ENCODE results near the gene PLA2G12B. TPM values are rescaled to one million over a fixed set of nuclear protein-coding genes. Genes with fewer than 3 reads are reported as not detected.

The PLA2G12B gene
- total RNA-seq, 1 donor from 2014 or later, result not detected

DNA sequence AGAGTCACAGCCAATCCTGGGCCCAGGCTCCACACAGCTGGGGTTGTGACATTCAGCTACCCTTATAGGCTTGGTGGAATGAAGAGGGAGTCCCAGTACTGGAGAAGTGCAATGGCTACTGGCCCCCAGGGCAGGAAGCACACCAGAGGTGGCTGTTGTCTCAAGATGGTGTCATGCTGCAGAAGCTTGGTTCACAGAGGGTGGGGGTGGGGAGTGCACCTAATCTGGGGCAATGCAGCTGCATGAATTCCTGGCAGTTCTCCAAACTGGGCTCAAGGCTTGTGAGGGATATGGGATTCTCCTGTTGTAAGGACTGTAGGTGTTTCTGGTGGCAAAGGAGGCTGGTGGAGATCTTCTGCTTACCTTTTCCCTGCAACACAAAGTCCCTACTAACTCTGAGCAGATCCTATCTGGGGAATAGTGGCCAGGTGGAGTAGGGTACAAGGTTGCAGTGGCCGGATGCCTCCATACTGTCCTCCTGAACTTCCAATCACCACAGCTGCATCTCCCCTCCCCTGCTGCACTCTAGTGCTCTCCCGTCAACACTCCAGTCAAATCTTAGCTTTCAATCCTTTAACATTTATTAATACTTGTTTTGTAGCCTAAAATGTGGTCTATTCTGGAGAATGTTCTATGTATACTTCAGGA lies 27.4 kb upstream of the PLA2G12B start:
- H3K4me1 Mint-ChIP-seq (ENCODE audit: unreplicated experiment), result no peaks in the 10 kb centered on the region
- peaks cover 9% of the 10 kb centered on the region for H3K9me3 Mint-ChIP-seq (ENCODE audit: unreplicated experiment)
- no peak overlapping the region for H3K4me3 Mint-ChIP-seq (ENCODE audit: unreplicated experiment)
- no peak for DNase-seq (ENCODE audit: low spot score)
- H3K27me3 Mint-ChIP-seq (ENCODE audit: unreplicated experiment), result peaks cover 4% of the 10 kb centered on the region
- H3K36me3 Mint-ChIP-seq (ENCODE audit: low read depth, unreplicated experiment), result peaks cover 18% of the 10 kb centered on the region
- H3K27ac Mint-ChIP-seq (ENCODE audit: unreplicated experiment), result no peak overlapping the region
- TF ChIP-seq, protein P1, sequence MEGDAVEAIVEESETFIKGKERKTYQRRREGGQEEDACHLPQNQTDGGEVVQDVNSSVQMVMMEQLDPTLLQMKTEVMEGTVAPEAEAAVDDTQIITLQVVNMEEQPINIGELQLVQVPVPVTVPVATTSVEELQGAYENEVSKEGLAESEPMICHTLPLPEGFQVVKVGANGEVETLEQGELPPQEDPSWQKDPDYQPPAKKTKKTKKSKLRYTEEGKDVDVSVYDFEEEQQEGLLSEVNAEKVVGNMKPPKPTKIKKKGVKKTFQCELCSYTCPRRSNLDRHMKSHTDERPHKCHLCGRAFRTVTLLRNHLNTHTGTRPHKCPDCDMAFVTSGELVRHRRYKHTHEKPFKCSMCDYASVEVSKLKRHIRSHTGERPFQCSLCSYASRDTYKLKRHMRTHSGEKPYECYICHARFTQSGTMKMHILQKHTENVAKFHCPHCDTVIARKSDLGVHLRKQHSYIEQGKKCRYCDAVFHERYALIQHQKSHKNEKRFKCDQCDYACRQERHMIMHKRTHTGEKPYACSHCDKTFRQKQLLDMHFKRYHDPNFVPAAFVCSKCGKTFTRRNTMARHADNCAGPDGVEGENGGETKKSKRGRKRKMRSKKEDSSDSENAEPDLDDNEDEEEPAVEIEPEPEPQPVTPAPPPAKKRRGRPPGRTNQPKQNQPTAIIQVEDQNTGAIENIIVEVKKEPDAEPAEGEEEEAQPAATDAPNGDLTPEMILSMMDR (IDR thresholded peaks at IDR 0.05; ENCODE audit: unreplicated experiment), result no peak

DNA sequence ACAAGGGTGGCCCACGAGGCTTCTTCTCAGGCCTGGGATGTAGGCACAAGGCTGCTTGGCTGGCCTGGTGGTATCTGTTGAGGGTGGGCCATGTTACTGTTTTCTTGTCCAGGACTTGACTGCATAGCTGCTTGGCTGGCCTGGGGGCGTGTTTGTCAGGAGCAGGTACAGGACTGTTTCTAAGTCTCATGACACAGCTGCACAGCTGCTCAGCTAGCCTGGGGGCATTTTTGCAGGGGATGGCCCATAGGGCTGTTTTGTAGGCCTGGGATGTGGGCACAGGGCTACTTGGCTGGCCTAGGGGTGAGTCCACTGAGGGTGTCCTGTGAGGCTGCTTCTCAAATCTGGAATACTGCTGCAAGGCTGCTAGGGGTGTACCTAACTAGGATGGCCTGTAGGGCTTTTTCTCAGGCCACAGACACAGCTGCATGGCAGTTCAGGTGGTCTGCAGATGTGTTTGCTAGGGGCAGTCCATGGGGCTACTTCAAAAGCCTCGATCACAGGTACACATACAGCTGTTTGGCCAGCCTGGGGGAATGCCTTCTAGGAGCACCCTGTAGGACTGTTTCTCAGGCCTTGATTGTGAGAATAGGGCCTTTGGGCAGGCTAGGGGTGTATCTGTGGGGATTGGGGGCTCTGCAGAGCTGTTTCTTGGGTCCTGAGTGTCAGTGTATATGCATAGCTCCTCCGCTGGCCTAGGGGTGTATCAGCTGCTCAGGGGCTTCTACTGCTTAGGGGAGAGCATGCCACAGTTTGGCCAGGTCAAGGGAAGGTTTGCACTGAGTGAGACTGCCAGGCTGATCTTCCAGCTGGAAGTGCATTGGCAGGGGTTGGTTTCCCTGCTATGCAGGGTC lies 26.6 kb upstream of the PLA2G12B start:
- TF ChIP-seq, protein P1 (IDR thresholded peaks at IDR 0.05; ENCODE audit: unreplicated experiment), result no peak
- Mint-ChIP-seq H3K9me3 (ENCODE audit: unreplicated experiment) (peaks cover 12% of the 10 kb centered on the region), H3K27ac (ENCODE audit: unreplicated experiment) (no peak overlapping the region), H3K36me3 (ENCODE audit: low read depth, unreplicated experiment) (peaks cover 20% of the 10 kb centered on the region), H3K27me3 (ENCODE audit: unreplicated experiment) (peaks cover 4% of the 10 kb centered on the region), H3K4me3 (ENCODE audit: unreplicated experiment) (no peak overlapping the region), H3K4me1 (ENCODE audit: unreplicated experiment) (no peaks in the 10 kb centered on the region)
- DNase-seq (ENCODE audit: low spot score), result no peak

DNA sequence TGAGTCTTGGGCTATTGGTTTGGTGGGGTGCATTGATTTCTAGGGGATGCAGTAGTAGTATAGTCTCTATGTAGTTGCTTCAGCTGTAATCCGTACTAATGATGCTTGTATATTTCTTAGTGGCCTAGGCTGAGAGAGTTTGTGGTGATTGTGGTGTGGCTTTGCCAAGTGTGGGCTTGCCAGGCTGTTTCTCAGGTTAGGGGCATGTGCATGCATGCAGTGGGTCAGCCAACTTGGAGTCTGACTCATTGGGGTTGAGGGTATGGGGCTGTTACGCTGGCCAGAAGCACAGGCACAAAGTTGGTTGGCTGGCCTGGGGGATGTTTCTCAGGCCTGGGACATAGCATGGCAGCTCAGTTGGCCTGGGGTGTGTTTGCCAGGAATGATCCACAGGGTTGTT lies 25.7 kb upstream of the PLA2G12B start:
- Mint-ChIP-seq H3K9me3 (ENCODE audit: unreplicated experiment) (peaks cover 12% of the 10 kb centered on the region), H3K4me3 (ENCODE audit: unreplicated experiment) (no peak overlapping the region), H3K36me3 (ENCODE audit: low read depth, unreplicated experiment) (peaks cover 20% of the 10 kb centered on the region), H3K4me1 (ENCODE audit: unreplicated experiment) (no peaks in the 10 kb centered on the region), H3K27ac (ENCODE audit: unreplicated experiment) (peak overlapping the region; percentile 26), H3K27me3 (ENCODE audit: unreplicated experiment) (peaks cover 4% of the 10 kb centered on the region)
- DNase-seq (ENCODE audit: low spot score), result no peak
- TF ChIP-seq, protein P1 (IDR thresholded peaks at IDR 0.05; ENCODE audit: unreplicated experiment), result no peak

DNA sequence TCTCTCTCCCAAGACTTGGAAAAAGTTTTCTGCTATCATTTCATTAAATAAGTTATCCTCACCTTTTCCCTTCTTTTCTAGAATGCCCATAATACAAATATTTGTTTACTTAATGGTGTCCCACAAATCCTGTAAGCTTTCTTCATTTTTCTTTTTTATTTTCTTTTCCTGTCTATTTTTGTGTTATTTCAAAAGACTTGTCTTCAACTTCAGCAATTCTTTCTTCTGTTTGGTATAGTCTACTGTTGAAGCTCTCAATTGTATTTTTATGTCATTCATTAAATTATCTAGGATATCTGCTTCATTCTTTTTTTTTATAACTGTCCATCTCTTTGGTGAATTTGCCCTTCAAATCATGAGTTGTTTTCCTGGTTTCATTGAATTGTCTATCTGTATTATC lies 25.1 kb upstream of the PLA2G12B start:
- peaks cover 4% of the 10 kb centered on the region for H3K27me3 Mint-ChIP-seq (ENCODE audit: unreplicated experiment)
- DNase-seq (ENCODE audit: low spot score), result no peak
- TF ChIP-seq, protein P1 (IDR thresholded peaks at IDR 0.05; ENCODE audit: unreplicated experiment), result no peak
- no peak overlapping the region for H3K27ac Mint-ChIP-seq (ENCODE audit: unreplicated experiment)
- no peak overlapping the region for H3K4me3 Mint-ChIP-seq (ENCODE audit: unreplicated experiment)
- no peaks in the 10 kb centered on the region for H3K4me1 Mint-ChIP-seq (ENCODE audit: unreplicated experiment)
- peaks cover 12% of the 10 kb centered on the region for H3K9me3 Mint-ChIP-seq (ENCODE audit: unreplicated experiment)
- H3K36me3 Mint-ChIP-seq (ENCODE audit: low read depth, unreplicated experiment), result peaks cover 20% of the 10 kb centered on the region

DNA sequence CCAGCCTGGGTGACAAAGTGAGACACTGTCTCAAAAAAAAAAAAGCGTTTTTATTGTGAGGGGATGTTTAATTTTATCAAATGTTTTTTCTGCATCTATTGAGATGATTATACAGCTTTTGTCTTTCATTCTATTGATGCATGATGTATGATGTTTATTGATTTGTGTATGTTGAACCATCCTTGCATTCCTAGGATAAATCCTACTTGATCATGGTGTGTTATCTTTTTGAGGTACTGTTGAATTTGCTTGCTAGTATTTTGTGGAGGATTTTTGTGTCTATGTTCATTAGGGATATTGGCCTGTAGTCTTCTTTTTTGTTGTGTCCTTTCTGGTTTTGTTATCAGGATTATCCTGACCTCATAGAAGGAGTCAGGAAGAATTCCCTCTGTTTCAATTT lies 22.3 kb upstream of the PLA2G12B start:
- no peaks in the 10 kb centered on the region for H3K4me1 Mint-ChIP-seq (ENCODE audit: unreplicated experiment)
- no peak overlapping the region for H3K27ac Mint-ChIP-seq (ENCODE audit: unreplicated experiment)
- no peak overlapping the region for H3K4me3 Mint-ChIP-seq (ENCODE audit: unreplicated experiment)
- H3K27me3 Mint-ChIP-seq (ENCODE audit: unreplicated experiment), result peaks cover 1% of the 10 kb centered on the region
- H3K36me3 Mint-ChIP-seq (ENCODE audit: low read depth, unreplicated experiment), result peaks cover 12% of the 10 kb centered on the region
- TF ChIP-seq, protein P1 (IDR thresholded peaks at IDR 0.05; ENCODE audit: unreplicated experiment), result no peak
- peaks cover 7% of the 10 kb centered on the region for H3K9me3 Mint-ChIP-seq (ENCODE audit: unreplicated experiment)
- DNase-seq (ENCODE audit: low spot score), result no peak
